ENCODE results near the gene CHCHD10.

GRCh38 chr22:23744485-23744884, 23.3 kb downstream of the CHCHD10 start:
- TF ChIP-seq CHD4 (IDR thresholded peaks at IDR 0.05; ENCODE audit: borderline replicate concordance) (no peak), HDAC2 (IDR thresholded peaks at IDR 0.05) (no peak), POLR2A (IDR thresholded peaks at IDR 0.05; ENCODE audit: low read length) (no peak), RFX5 (IDR thresholded peaks at IDR 0.05) (no peak), ESRRA (IDR thresholded peaks at IDR 0.05; ENCODE audit: borderline replicate concordance, low read length) (no peak), MAFK (IDR thresholded peaks at IDR 0.05; ENCODE audit: partially characterized antibody) (no peak)
- TF ChIP-seq, protein P1, sequence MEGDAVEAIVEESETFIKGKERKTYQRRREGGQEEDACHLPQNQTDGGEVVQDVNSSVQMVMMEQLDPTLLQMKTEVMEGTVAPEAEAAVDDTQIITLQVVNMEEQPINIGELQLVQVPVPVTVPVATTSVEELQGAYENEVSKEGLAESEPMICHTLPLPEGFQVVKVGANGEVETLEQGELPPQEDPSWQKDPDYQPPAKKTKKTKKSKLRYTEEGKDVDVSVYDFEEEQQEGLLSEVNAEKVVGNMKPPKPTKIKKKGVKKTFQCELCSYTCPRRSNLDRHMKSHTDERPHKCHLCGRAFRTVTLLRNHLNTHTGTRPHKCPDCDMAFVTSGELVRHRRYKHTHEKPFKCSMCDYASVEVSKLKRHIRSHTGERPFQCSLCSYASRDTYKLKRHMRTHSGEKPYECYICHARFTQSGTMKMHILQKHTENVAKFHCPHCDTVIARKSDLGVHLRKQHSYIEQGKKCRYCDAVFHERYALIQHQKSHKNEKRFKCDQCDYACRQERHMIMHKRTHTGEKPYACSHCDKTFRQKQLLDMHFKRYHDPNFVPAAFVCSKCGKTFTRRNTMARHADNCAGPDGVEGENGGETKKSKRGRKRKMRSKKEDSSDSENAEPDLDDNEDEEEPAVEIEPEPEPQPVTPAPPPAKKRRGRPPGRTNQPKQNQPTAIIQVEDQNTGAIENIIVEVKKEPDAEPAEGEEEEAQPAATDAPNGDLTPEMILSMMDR (IDR thresholded peaks at IDR 0.05) = no peak
- TF ChIP-seq, protein P2, sequence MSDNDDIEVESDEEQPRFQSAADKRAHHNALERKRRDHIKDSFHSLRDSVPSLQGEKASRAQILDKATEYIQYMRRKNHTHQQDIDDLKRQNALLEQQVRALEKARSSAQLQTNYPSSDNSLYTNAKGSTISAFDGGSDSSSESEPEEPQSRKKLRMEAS (IDR thresholded peaks at IDR 0.05) = no peak
